ENCODE results near the gene CLN6.
A peak's percentile ranks its signal among the peaks of the same experiment; 100 is the strongest.
"Not testable (repeated sequence)": the region's sequence is repeated elsewhere in the genome, so short reads cannot be mapped to it uniquely, and the experiment has no call there.

The CLN6 gene

DNA sequence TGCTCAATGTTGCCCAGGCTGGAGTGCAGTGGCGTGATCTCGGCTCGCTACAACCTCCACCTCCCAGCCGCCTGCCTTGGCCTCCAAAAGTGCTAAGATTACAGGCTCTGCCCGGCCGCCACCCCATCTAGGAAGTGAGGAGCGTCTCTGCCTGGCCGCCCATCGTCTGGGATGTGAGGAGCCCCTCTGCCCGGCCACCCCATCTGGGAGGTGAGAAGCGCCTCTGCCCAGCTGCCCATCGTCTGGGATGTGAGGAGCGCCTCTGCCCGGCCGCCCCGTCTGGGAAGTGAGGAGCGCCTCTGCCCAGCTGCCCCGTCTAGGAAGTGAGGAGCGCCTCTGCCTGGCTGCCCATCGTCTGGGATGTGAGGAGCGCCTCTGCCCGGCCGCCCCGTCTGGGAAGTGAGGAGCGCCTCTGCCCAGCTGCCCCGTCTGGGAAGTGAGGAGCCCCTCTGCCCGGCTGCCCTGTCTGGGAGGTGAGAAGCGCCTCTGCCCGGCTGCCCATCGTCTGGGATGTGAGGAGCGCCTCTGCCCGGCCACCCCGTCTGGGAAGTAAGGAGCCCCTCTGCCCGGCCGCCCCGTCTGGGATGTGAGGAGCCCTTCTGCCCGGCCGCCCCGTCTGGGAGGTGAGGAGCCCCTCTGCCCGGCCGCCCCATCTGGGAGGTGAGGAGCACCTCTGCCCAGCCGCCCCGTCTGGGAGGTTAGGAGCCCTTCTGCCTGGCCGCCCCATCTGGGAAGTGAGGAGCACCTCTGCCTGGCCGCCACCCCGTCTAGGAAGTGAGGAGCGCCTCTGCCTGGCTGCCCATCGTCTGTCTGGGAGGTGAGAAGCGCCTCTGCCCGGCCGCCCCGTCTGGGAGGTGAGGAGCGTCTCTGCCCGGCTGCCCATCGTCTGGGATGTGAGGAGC lies 7.7 kb downstream of the CLN6 start:
- DNase-seq, result not testable (repeated sequence)

DNA sequence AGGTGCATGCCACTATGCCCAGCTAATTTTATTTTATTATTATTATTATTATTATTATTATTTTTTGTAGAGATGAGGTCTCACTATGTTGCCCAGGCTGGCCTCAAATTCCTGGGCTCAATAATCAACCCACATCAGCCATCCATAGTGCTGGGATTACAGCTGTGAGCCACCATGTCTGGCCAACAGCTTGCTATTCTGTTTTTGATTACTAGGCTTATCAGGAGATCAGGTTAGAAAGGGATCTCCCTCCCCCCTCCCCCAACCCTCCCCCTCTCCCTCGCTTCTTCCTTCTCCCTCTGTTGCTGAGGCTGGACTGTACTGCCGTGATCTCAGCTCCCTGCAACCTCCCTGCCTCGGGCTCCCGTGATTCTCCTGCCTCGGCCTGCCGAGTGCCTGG lies 8.6 kb downstream of the CLN6 start:
- DNase-seq, result no peak

DNA sequence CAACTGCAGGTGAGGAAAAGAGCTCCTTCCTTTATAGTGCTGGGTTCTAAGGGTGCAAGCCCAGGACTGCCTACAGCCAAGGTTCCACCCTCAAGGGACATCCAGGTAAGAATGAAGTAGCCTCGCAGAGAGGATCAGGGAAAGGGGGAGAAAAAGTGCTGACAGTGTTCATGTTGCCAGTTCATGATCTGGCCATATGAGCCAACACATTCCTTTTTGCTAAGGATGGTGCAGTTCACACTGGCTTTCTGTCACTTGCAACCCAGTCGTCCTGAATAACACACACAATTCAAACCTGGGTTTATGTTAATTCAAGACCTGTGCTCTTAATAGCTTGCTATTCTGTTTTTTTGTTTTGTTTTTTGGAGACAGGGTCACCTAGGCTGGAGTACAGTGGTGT lies 9.0 kb downstream of the CLN6 start:
- DNase-seq, result no peak

DNA sequence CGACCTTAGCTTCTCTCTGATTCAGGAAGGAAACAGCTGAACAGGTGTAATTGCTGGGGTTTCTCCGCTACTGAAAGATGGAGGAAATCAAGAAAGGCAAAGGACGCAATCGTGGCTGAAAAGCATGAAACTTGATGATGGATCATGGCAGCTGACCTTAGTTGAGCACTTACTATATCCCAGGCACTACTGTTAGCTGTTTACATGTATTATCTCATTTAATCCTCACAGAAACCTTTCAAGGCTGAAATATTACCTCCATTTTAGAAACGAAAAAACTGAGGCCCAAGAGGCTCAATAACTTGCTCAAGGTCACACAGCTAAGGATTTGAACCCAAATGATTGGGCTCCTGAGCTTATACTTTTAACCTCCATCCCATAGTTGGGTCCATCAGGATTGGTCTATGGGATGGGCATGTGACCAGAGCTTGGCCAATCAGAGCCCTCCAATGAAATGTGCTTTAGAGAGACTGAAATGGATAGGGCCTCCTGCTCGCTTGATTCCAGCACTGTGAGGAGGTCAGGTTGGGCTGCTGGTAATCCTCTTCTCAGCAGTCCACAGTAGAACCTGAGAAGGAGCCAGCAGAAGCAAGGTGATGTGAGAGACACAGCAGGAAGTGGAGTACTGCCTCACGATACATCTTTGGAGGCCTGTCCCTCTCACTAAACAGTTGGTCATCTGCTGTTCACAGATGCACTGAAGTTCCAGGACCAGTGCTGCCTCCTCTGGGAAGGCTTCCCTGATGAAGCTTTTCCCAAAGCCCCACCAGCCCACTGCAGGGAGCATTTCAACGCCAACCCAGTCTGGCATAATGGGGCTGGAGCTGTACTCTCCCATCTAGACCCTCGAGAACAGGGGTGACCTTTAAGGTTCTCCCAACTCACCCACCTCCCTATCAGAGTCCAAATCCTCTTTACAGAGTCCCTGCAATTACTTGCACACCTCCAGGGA lies 10.4 kb downstream of the CLN6 start:
- DNase-seq, result no peak

DNA sequence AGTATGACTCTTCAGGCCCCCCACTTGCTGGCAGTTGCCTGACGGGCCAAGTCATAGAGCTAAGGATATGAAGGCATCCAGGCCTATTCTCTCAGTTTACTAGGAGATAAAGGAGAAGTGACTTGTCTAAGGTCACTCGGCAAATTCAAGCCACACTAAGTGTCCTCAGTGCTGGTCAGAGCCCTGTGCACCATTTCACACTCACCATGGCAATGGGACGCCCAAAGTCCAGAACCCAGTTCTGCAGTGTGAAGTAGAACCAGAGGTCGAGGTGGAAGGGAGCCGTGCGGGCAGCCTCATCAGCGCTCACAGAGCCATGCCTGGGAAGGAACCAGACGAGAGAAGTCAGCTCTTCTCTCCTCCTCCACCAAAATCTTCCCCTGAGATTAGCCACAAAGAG lies 11.2 kb downstream of the CLN6 start:
- no peak for DNase-seq

DNA sequence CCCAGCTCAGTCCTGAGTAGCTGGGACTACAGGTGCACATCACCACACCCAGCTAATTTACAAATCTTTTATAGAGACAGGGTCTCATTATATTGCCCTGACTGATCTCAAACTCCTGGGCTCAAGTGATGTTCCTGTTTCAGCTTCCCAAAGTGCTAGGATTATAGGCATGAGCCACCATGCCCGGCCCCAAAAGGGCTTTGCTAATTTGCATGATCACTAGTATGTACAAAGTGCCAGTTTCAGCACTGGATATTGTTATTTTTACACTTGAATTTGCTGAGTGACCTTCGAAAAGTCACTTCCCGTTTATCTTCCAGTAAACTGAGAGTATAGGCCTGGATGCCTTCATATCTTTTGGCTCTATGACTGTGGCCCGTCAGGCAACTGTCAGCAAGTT lies 12.2 kb downstream of the CLN6 start:
- no peak for DNase-seq

DNA sequence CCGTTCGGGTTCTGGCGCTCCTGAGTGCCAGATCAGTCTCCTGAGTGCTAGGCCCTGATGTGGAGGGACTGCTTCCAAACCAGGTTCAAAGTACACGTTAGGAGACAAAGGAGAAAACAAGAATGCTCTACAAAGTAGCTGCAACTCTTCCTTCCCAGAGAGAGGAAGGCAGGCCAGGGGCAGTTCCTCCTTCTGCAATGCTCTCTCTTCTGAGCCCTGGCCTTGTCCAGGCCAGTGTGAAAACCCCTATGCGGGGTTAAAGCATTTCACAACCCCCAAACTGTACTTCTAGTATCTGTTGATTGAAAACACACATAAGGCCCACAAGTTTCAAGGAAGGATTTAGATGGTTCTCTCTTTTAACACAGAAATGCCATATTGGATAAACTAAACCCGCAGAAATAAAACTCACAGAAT lies 14.7 kb downstream of the CLN6 start:
- no peak for DNase-seq

DNA sequence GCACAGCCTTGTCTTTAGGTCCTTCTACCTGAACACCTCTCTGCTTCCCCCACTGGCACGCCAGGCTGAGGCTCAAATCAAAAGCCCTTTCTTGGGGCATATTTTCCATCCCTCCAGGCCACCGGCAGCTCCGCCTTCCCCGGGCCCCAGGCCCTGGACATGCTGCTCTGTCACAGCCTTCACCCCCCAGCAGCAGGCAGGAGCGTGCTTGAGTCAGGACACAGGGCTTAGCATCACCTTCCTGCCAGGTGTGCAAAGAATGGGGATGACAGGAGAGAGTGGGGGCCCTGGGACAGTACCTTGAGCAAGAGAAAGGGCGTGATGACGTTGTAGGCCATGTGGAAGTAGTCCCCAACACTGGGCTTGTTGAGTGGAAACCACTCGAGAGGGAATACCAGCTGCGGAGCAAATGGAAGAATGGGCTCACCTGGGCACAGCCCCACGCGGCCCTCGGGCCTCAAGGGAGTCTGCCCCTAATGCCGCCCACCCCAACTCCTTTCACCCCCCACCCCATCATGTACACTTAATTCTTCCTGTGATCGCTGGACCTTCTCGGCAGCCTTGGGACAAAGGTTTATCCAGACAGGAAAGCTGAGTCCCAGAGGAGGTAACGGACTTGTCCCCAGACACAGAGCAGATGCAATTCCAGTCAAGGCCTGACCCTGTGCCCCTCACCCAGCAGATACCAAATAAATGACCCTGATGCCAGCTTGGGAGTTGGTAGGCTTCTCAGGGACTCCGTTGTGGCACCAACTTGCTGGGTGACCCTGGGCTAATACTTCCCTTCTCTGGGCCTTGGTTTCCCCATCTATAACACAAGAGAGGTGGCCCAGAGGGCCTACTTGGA lies 15.3 kb downstream of the CLN6 start:
- no peak for DNase-seq

DNA sequence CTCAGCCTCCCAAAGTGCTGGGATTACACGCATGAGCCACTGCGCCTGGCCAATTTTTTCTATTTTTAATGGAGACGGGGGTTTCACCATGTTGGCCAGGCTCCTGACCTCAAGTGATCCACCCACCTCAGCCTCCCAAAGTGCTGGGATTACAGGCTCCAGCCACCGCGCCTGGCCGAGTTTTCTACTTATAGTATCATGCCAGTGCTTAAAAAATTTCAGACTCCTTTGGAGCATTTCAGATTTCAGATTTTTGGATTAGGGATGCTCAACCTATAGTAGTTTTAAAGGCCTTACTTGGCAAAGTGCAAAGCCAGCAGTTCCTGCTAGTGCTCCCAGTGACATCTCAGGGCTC lies 16.1 kb downstream of the CLN6 start:
- not testable (repeated sequence) for DNase-seq

DNA sequence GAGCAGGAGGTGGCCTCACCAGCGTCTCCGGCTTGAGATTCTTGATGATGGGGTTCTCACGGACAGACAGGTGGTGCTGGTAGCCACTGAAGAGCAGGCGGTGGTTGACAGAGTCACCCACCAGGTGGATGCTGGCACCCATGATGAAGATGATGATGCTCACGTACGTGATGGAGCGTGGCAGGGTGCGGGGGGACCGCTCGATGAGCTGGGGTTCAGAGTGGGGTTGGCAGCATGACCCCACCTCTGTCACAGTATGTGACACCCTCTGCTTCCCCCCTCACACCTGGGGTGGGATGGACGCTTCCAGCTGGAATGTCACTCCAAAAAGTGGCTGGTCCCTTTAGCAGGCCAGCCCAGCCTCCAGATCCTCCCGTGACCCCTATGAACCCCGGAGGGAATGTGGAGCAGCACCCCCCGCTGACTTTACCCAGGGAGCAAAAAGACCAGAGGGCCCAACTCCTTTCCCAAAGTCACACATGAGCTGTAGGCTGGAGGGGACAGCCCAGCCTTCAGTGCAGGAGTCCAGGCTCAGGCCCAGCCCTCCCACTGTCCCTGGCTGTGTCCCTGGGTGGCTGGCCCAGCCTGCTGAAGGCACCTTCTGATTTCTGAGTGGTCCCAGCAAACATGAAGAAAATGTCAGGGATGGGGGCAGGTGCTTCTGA lies 17.7 kb downstream of the CLN6 start:
- no peak for DNase-seq

DNA sequence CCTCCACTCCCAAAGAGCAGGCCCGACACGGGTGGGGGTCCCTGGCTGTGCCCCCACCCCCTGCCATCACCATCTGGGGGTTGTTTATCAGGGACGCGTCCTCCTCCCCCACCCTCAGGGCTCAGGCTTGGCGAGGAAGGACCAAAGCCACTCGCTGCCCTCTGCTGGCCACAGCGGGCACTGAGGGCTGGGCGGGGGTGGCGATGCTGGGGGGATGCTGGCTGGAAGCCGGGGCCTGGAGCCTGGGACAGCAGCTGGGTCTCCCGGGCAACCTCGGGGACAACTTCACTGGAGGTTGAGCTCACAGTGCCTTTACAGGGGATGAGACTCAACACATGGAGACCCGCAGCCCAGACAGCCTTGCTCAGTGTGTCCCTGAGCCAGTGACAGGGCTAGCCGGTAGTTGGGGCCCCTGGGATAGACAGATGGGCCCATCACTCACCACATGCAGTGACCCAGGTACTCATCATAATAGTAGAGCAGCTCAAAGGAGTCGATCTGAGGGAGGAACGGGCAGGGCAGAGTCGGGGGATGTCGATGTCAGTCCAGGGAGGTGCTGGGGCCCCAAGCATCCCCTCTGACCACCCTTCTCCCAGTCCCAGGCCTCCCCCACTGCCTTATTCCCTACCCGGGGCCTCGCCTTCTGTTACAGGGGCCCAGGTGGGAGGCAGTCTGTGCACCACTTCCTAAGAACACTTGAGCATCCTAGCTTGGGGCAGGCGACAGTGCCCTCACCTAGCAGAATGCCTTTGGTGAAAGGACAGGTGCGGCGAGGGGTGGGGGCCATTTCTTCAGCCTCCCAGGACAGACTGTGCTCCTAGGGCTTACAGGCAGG lies 18.5 kb downstream of the CLN6 start:
- DNase-seq, result peak; percentile 46

DNA sequence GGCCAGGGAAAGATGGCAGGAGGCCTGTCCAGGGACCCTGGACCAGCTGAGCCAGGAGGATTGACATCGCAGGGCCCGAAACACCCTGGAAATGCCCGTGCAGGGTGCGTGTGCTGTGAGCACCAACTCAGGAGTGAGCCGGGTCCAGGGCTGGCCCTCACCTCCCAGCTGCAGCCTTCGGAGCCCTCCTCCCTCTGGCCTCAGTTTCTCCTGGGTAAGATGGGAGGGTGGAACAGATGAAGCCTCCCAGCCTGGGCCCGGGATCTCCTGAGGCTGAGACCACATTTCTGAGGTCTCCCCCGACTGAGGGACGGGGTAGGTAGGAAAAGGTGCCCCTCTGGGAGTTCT lies 19.1 kb downstream of the CLN6 start:
- DNase-seq, result no peak

DNA sequence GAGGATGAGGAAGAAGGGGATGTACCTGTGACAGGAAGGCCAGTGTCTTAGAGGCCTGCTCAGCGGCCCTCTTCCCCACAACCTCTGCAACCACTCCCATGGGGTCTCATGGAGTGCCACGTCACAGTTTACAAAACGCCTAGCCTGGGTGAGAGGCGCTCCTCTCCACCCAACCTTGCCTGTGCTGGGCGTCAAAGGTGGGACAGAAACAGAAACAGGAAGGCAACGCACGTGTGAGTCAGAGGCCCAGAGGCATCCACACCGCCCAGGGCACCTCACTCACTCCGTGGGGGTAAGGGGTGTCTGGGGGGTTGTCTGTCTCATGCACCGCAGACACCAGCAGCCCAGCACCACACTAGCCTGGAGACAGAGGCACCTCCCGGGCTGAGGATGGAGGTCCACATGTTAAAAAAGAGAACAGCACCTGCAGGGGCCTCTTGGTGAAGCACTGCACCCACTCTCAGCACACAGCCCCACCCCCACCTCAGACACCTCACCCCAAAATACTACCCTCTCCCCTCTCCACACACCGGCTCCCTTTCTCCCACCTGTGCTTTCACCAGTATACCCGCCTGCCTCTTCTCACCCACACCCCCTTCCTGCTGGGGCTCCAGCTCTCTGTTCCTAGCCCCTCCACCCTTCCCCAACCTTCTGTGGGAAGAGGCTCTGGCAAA lies 19.7 kb downstream of the CLN6 start:
- no peak for DNase-seq

DNA sequence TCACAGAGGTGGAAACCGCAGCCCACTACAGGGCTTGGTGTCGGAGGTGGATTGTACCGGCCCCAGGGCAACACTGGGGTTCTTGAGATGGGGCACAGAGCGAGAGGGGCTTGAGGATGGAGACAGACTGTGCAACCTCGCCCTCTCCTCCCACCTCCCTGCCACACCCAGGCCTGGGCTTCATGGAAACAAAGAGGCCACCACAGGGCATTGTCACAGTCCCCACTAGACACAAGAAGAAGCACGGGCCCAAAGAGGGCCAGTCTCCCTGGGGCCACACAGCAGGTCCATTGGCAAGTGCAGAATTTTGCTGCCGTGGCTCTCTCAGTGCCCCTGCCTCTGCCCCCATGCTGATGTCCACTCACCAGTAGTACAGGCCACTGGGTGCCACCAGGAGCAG lies 20.3 kb downstream of the CLN6 start:
- no peak for DNase-seq

DNA sequence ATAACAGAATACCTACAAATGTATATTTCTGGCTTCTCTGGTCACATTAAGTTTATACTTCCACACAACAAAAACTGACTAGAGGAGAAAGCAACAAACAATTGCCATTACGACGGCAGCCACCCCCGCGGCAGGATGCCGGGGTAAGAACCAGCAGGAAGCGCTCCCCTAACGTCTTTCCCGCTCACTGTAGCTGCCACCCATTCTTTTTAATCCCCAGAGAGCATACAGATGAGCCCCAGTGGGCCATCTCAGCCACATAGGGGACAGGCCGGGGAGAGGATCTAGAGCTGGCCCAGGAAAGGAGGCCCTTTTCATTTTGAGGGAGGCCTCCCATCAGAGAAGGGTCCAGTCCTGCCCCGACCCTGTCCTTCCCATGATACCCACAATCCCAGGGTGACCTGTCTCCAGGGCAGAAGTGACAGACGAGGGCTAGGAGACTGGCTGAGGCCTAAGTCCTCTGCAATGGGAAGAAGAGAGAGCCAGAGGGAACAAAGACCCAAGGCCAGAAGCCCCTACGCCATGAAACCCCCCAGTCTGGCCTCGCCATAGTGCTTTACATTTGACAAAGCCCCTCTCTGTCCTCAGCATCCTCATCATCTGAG lies 20.8 kb downstream of the CLN6 start:
- DNase-seq, result no peak

DNA sequence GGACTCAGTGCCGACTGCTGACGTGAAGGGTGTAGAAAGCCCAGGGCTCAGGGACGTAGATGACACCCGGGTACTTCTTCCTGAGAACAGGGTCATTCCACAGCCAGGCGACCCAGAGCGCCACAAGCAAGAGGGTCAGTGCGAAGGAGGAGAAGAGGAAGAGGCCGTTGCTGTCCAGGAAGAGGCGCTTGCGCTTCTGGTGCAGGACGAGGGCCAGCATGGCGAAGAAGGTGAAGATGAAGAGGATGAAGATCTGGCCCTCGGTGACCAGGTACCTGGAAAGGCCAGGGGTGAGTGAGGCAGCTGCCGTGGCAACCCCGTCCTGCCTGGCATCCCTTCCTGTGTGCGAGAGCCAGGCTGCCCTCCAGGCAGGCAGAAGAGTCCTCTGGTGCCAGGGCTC lies 21.4 kb downstream of the CLN6 start:
- DNase-seq, result no peak

DNA sequence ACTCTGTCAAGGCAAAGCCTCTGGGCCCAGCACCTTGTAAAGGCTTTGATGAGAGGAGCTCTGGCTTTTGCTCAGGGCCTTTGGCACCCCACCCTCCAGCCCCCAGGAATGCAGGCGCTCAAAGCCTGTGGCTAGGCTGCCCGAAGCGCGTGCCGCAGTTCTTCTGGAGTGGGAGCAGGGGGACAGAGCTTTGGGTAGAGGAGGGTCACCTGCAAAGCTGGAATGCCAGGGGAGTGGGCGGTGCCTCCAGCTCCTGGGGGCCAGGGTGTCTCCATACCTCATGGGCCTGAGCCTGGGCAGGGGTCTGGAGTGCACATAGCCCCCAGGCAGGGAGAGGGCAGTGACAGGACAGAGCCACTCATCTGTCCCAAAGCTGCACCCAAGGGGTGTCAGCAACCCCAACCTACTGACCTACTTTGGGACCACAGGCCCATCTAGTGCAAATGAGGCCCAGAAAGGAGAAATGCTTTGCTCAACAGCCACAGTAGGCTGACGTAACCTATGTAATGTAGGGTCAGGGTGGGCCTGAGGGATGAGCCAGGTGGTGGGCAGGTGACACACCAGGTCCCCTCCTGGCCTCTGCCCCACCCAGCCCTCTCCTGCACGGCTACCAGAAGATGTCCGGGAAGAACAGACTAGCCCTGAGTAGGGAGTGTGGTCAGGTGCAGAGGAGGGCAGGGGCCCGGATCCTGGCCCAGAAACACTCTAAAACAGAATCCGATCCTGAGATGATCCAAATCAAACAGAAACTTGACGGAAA lies 22.2 kb downstream of the CLN6 start:
- DNase-seq, result no peak

DNA sequence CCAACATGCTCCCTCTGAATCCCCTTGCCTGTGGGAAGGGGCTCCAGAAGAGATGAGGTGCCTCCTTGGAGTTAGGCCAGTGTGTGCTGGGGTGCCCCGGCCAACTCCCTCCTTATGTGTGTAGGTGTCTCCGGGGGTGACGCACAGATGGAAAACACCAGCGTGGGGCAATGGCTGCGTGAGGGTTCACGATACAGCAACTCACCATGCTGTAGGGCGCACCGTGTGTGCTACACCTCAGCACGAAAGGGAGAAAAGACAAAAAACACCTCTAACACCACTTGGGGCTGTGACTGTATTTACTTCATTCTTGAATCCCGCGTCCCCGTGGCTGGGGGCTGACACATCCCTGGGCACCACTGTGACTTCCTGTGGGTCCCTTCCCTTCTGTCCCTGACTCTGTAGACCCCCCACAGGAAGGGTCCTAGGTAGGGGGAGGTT lies 22.8 kb downstream of the CLN6 start:
- no peak for DNase-seq

DNA sequence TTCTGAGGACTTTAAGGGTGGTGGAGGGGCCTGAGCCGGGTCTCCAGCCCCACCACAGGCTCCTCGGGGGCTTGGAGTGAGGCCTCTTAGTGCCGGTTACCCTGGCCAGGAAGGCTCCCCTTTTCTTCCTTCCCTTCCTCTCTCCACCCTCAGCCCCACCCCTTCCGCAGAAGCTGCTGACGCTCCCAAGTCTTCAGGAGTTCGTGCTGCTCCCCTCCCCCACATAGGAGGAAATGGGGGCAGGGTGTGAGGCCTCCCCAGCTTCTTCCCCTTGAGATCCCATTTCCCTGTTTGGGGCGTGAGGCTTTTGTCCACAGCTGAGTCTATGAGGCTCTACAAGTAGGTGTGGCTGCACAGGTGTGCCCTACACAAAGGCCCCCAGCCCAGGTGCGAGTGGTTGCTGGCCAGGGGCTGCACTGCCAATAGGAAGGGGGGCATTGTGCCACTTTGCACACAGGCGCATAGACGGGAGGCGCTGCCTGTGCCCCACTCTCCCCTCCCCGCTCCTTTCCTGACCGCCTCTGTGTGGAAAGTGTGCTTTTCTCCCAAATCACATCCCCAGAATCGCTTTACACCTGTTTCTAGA lies 23.5 kb downstream of the CLN6 start:
- DNase-seq, result no peak
